Epithelial cell of proximal tubule (primary cell): ENCODE measurements around the gene HMCES. TPM values are rescaled to one million over a fixed set of nuclear protein-coding genes. Genes with fewer than 3 reads are reported as not detected.
A peak's percentile ranks its signal among the peaks of the same experiment; 100 is the strongest.

Experiments used
- DNase-seq: peaks from one replicate; pipeline ENCODE4 v3.0.0-alpha.2; 2011; ENCODE audit warnings: low read depth
- H3K4me3 ChIP-seq: 2 replicates; pipeline ENCODE4 v1.5.1; 2011; ENCODE audit warnings: low read depth, mild to moderate bottlenecking, low read length
- CTCF ChIP-seq: conservative IDR thresholded peaks from 2 replicates; pipeline ENCODE4 v1.5.1; 2012; ENCODE audit warnings: low read depth, mild to moderate bottlenecking, low read length
- total RNA-seq: library from RNA; depleted of rRNA; stranded (reverse); fragments of >200 nt; gene quantifications from 2 replicates; pipeline ENCODE4 v1.2.3, GENCODE V29; 2015

The HMCES gene
- total RNA-seq, 1 donor from 2014 or later, result 40.3 TPM

DNA sequence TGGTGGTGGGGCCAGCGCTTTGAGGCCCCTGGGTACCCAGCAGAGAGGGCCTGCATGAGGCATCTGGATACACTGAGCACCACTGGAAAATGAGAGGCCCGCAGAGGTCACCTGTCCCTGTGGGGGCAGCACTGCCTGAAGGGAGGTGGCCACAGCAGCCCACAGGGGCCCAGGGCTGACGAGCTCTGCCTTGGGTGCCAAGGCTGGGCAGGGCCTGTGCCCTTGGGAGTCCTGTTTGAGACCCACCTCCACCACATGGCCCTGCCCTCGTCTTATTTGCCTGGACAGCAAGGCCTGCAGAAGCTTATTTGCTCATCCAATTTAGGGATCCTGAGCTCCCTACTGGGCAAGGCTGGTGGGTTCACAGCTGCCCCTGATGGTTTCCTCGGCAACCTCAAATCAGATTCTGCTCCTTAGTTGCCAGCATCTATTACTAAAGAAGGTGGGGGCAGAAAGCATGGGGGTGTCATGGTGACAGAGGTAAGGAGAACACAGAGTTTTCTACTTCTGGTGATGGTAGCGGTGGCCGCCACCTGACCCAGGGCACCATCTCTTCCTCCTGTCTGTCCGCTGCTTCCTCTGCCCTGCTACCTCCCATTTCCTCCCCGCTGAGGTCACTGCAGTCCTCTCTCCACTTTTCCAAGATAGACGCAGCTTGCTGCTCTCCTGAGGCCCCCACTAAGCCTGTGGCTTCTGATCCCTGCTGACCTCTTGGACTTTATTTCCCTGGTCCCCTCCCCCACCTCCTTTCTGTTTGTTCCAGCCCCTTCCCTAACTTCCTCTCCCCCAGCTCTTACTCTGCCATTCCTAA is 62.9 kb downstream of the HMCES start:
- no peak for TF ChIP-seq CTCF
- DNase-seq, result no peak
- H3K4me3 ChIP-seq, result no peak overlapping the region

- peak overlapping the region; percentile 26 for H3K4me3 ChIP-seq
- peak; percentile 66 for TF ChIP-seq CTCF
- no peak for DNase-seq
These were observed 65.1 kb downstream of the HMCES start for GRCh38 chr3:129343643-129344360.

GRCh38 chr3:129344540-129345220 is 66.0 kb downstream of the HMCES start:
- no peak for DNase-seq
- no peak overlapping the region for H3K4me3 ChIP-seq
- TF ChIP-seq CTCF, result no peak

DNA sequence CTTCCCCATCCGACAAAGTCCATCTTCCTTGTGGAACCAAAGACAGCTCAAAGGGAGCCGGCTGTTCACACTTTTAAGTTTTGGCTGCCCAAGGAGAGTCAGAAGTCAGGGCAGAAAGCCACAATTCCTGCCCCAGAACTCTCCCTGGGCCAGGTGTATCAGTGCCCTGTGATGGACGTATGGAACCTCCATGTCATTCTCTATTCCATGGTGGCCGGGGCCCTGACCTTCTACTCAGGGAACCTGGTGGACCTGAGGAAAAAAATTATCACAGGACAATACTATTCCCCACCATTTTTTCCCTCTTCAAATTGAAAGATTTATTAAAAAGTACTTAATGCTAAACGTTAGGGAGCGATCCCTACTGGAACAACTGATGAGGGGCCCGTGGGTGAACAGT is 66.6 kb downstream of the HMCES start:
- no peak for TF ChIP-seq CTCF
- no peak overlapping the region for H3K4me3 ChIP-seq
- no peak for DNase-seq

- TF ChIP-seq CTCF, result no peak
These were observed 67.3 kb downstream of the HMCES start for GRCh38 chr3:129345971-129346370.

GRCh38 chr3:129346695-129347457 is 68.2 kb downstream of the HMCES start:
- H3K4me3 ChIP-seq, result no peak overlapping the region
- no peak for DNase-seq
- no peak for TF ChIP-seq CTCF

More at GRCh38 chr3:129345971-129346370, 67.3 kb downstream of the HMCES start:
- H3K4me3 ChIP-seq, result no peak overlapping the region
- no peak for DNase-seq
